Brain microvascular endothelial cell (primary cell): Measurements from ENCODE around the gene C8G.

Experiments used
- DNase-seq: peaks from one replicate; pipeline ENCODE4 v3.0.0-alpha.2; 2020
- H3K27ac ChIP-seq: fragments of 250-450 bp; sonication (Bioruptor Pico); 2 replicates; pipeline ENCODE4 v1.5.1; 2020; ENCODE audit warnings: mild to moderate bottlenecking, moderate library complexity
- H3K27me3 ChIP-seq: fragments of 250-450 bp; sonication (Bioruptor Pico); replicated peaks from 2 replicates; pipeline ENCODE4 v1.5.1; 2020; ENCODE audit warnings: mild to moderate bottlenecking
- H3K36me3 ChIP-seq: fragments of 250-450 bp; sonication (Bioruptor Pico); replicated peaks from 2 replicates; pipeline ENCODE4 v1.5.1; 2020; ENCODE audit warnings: mild to moderate bottlenecking
- H3K4me3 ChIP-seq: 2 replicates; pipeline ENCODE4 v1.5.1; 2011; ENCODE audit warnings: low read depth, mild to moderate bottlenecking, control low read depth, low read length, moderate library complexity
- CTCF ChIP-seq: IDR thresholded peaks from 2 replicates; pipeline ENCODE4 v1.5.1; 2011; ENCODE audit warnings: low read depth, mild to moderate bottlenecking, moderate library complexity, low read length, control low read depth, inconsistent platforms; ENCODE audit errors: missing control alignments
- in situ Hi-C: cut with HindIII; loops from 2 replicates; pipeline ENCODE4 v1.10.0; 2017; ENCODE audit warnings: low sequenced_read_pairs, low pct_ligation_motif_present

Gene C8G

DNA sequence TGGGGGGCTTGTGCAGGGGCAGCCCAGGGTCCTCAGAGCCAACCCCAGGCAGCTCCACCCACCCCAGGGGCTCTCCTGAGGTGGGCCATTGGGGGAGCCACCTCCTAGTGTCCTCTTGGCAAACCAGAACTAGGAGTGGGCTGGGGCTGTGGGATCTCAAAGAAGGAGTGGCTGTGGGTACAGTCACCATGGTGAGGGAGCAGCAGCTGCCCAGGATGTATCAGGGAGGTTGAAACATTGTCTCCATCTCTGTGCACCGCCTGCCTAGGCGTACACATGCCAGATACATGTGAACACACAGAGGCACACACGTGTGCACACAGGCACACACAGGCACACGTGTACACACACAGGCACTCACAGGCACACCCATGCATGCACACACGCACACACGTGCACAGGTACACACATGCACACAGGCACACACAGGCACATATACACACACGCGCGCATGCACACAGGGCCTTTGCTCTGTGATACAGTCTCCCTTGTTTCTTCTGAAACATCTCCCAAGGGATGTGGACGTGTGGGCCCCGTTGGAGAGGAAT, 17.7 kb downstream of the C8G start:
- in situ Hi-C loops, result no loop called here
- Histone ChIP-seq H3K27ac (no peak overlapping the region), H3K27me3 (no peaks in the 10 kb centered on the region), H3K4me3 (no peak overlapping the region), H3K36me3 (no peaks in the 10 kb centered on the region)
- no peak for TF ChIP-seq CTCF
- no peak for DNase-seq

GRCh38 chr9:136963341-136963740, 18.3 kb downstream of the C8G start:
- H3K27ac ChIP-seq, result no peak overlapping the region
- no peak for TF ChIP-seq CTCF
- H3K27me3 ChIP-seq, result no peaks in the 10 kb centered on the region
- in situ Hi-C loops, result no loop called here
- H3K4me3 ChIP-seq, result no peak overlapping the region
- H3K36me3 ChIP-seq, result no peaks in the 10 kb centered on the region
- no peak for DNase-seq

DNA sequence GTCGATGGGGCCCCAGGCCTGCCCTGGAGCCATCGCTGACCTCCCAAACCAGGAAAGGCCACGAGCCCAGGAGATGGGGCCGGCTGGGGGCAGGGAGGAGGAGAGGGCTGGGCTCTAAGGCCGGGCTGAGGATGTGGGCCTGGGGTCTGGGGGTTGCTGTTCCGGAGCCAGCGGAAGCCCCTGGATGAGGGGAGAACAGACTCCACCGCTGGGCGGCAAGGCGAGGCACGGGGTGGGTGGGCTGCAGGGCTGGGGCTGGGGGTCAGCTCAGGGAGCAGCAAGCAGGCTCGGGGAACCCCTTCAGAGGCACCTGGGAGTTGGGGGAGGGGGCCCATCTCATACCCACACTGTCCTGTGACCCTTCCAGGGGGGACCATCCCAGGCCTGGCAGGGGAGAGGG, 18.7 kb downstream of the C8G start:
- H3K4me3 ChIP-seq, result no peak overlapping the region
- TF ChIP-seq CTCF, result no peak
- H3K27ac ChIP-seq, result no peak overlapping the region
- in situ Hi-C loops, result no loop called here
- no peaks in the 10 kb centered on the region for H3K27me3 ChIP-seq
- H3K36me3 ChIP-seq, result no peaks in the 10 kb centered on the region
- DNase-seq, result no peak

DNA sequence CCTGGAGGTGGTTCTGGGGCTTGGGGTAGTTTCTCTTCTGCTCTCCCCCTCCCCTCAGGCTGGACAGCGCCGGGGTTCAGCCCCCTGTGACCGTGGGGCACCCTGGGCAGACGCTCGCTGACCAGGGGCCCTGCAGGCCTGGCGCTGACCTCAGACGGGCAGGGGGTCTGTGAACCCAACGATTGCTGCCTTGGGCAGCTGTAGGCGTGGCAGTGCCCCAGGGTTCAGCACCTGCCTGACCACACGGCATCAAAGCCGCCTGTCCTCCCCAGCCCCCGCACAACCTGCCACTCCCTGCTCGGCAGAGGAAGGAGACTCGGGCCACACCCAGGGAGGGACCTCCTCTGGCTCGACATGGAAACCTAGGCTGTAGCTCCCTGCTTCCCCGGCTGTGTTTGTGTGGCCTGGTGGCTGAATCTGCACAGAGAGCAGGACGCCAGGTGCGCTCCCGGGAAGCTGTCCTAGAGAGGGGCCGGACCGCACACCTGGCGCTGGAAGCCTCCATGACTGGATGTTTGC, 19.2 kb downstream of the C8G start:
- Histone ChIP-seq H3K27me3 (no peaks in the 10 kb centered on the region), H3K4me3 (no peak overlapping the region), H3K27ac (no peak overlapping the region), H3K36me3 (no peaks in the 10 kb centered on the region)
- no peak for DNase-seq
- in situ Hi-C loops, result no loop called here
- no peak for TF ChIP-seq CTCF

DNA sequence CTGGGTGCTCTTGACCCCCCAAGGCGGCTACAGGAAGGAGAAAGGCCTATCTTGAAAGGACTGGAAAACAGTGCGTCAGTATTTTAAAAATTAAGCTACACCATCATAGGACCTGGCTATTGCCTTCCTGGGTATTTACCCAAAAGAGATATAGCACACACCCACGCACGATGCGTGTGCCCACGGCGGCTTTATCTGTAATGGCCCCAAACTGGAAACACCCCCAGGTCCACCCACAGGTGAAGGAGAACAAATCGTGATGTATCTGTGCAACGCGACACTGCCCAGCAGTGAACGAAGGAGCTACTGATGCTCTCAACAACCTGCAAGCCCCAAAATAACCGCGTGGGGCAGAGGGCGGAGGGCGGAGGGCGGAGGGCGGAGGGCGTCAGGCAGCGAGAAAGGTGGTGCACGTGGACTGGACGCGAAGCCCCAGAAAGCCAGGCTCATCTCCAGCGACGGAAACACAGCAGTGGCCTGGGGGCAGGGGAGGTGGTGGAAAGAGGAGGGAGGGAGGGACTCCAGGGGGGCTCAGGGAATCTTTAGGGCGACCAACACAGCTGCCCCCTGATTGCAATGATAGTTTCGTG, 19.9 kb downstream of the C8G start:
- DNase-seq, result no peak
- no peak for TF ChIP-seq CTCF
- Histone ChIP-seq H3K4me3 (no peak overlapping the region), H3K27ac (no peak overlapping the region), H3K27me3 (no peaks in the 10 kb centered on the region), H3K36me3 (no peaks in the 10 kb centered on the region)
- in situ Hi-C loops, result no loop called here
